ENCODE measurements around the gene TBPL2. TPM values are rescaled to one million over a fixed set of nuclear protein-coding genes. Genes with fewer than 3 reads are reported as not detected.
"Not testable (repeated sequence)": the region's sequence is repeated elsewhere in the genome, so short reads cannot be mapped to it uniquely, and the experiment has no call there.

TBPL2 gene
- total RNA-seq, 2 experiments from 2014 or later, result not detected

- peak; percentile 32 for DNase-seq
Measured at GRCh38 chr14:55386037-55386808, 54.2 kb downstream of the TBPL2 start.

GRCh38 chr14:55384536-55384935 lies 55.9 kb downstream of the TBPL2 start:
- POLR2A ChIA-PET, result no interaction called here
- peaks cover 37% of the 10 kb centered on the region for H3K36me3 Mint-ChIP-seq (ENCODE audit: low read depth)
- no peaks in the 10 kb centered on the region for H3K27me3 Mint-ChIP-seq
- CTCF ChIA-PET, result interaction anchor here (0.8 to 1.9 kb wide), 2 partner anchors 9 to 12 kb away, joined by 3 to 6 read pairs; no protein-coding TSS in a partner anchor
- H3K4me3 Mint-ChIP-seq, result no peak overlapping the region
- no peaks in the 10 kb centered on the region for H3K9me3 Mint-ChIP-seq
- H3K27ac Mint-ChIP-seq, result no peak overlapping the region
- DNase-seq, result no peak
- H3K4me1 Mint-ChIP-seq, result peaks cover 29% of the 10 kb centered on the region

More at GRCh38 chr14:55386037-55386808, 54.2 kb downstream of the TBPL2 start:
- Mint-ChIP-seq H3K27me3 (no peaks in the 10 kb centered on the region), H3K4me3 (peak overlapping the region; percentile 50), H3K27ac (peak overlapping the region; percentile 91), H3K9me3 (no peaks in the 10 kb centered on the region), H3K36me3 (ENCODE audit: low read depth) (peaks cover 37% of the 10 kb centered on the region), H3K4me1 (peaks cover 29% of the 10 kb centered on the region)
- CTCF ChIA-PET, result interaction anchor here (0.7 to 1.3 kb wide), 5 partner anchors 30 to 248 kb away, joined by 3 read pairs; partner anchors contain the start of gene FBXO34
- POLR2A ChIA-PET, result no interaction called here

- DNase-seq, result no peak
- H3K27me3 Mint-ChIP-seq, result no peaks in the 10 kb centered on the region
- H3K4me1 Mint-ChIP-seq, result peaks cover 29% of the 10 kb centered on the region
- CTCF ChIA-PET, result interaction anchor here (0.6 to 1.9 kb wide), 5 partner anchors 9 to 251 kb away, joined by 3 to 6 read pairs (median 3); no protein-coding TSS in a partner anchor
- H3K9me3 Mint-ChIP-seq, result no peaks in the 10 kb centered on the region
- no peak overlapping the region for H3K4me3 Mint-ChIP-seq
- no peak overlapping the region for H3K27ac Mint-ChIP-seq
- POLR2A ChIA-PET, result no interaction called here
- H3K36me3 Mint-ChIP-seq (ENCODE audit: low read depth), result peaks cover 33% of the 10 kb centered on the region
Measured at GRCh38 chr14:55383541-55384140, 56.8 kb downstream of the TBPL2 start.

- Mint-ChIP-seq H3K36me3 (ENCODE audit: low read depth) (peaks cover 31% of the 10 kb centered on the region), H3K4me1 (peaks cover 26% of the 10 kb centered on the region)
- DNase-seq, H3K4me3 Mint-ChIP-seq, H3K27ac Mint-ChIP-seq, H3K9me3 Mint-ChIP-seq, H3K27me3 Mint-ChIP-seq, POLR2A ChIA-PET: not testable (repeated sequence)
- CTCF ChIA-PET, result interaction anchor here (0.6 to 1.9 kb wide), 4 partner anchors 9 to 252 kb away, joined by 3 to 6 read pairs (median 3); no protein-coding TSS in a partner anchor
Measured at GRCh38 chr14:55383056-55383466, 57.4 kb downstream of the TBPL2 start.

GRCh38 chr14:55382483-55382882 lies 57.9 kb downstream of the TBPL2 start:
- Mint-ChIP-seq H3K9me3 (no peaks in the 10 kb centered on the region), H3K4me1 (peaks cover 25% of the 10 kb centered on the region), H3K27me3 (no peaks in the 10 kb centered on the region), H3K4me3 (no peak overlapping the region), H3K36me3 (ENCODE audit: low read depth) (peaks cover 32% of the 10 kb centered on the region), H3K27ac (no peak overlapping the region)
- no peak for DNase-seq
- POLR2A ChIA-PET, result no interaction called here
- CTCF ChIA-PET, result interaction anchor here (1.1 to 1.4 kb wide), 3 partner anchors 10 to 28 kb away, joined by 3 to 5 read pairs (median 3); no protein-coding TSS in a partner anchor

- Mint-ChIP-seq H3K27me3 (no peaks in the 10 kb centered on the region), H3K4me3 (no peak overlapping the region), H3K27ac (no peak overlapping the region), H3K9me3 (no peaks in the 10 kb centered on the region), H3K4me1 (peaks cover 17% of the 10 kb centered on the region), H3K36me3 (ENCODE audit: low read depth) (peaks cover 35% of the 10 kb centered on the region)
- POLR2A ChIA-PET, result no interaction called here
- CTCF ChIA-PET, result interaction anchor here (0.8 to 1.2 kb wide), 3 partner anchors 10 to 111 kb away, joined by 3 to 5 read pairs (median 3); no protein-coding TSS in a partner anchor
- DNase-seq, result no peak
Measured at GRCh38 chr14:55381561-55381960, 58.9 kb downstream of the TBPL2 start.

- H3K36me3 Mint-ChIP-seq (ENCODE audit: low read depth), result peaks cover 39% of the 10 kb centered on the region
- POLR2A ChIA-PET, result no interaction called here
- H3K9me3 Mint-ChIP-seq, result no peaks in the 10 kb centered on the region
- no peaks in the 10 kb centered on the region for H3K27me3 Mint-ChIP-seq
- peaks cover 12% of the 10 kb centered on the region for H3K4me1 Mint-ChIP-seq
- no peak overlapping the region for H3K27ac Mint-ChIP-seq
- CTCF ChIA-PET, result interaction anchor here (0.8 to 1.2 kb wide), 2 partner anchors 10 to 110 kb away, joined by 3 read pairs; no protein-coding TSS in a partner anchor
- DNase-seq, result no peak
- H3K4me3 Mint-ChIP-seq, result no peak overlapping the region
Measured at GRCh38 chr14:55381040-55381439, 59.4 kb downstream of the TBPL2 start.

- H3K36me3 Mint-ChIP-seq (ENCODE audit: low read depth), result peaks cover 47% of the 10 kb centered on the region
- ChIA-PET CTCF (interaction anchor here (0.6 to 1.2 kb wide), 2 partner anchors 14 to 106 kb away, joined by 3 to 5 read pairs; no protein-coding TSS in a partner anchor), POLR2A (no interaction called here)
- no peak overlapping the region for H3K27ac Mint-ChIP-seq
- H3K4me1 Mint-ChIP-seq, result peaks cover 24% of the 10 kb centered on the region
- no peaks in the 10 kb centered on the region for H3K27me3 Mint-ChIP-seq
- H3K9me3 Mint-ChIP-seq, result no peaks in the 10 kb centered on the region
- no peak overlapping the region for H3K4me3 Mint-ChIP-seq
- no peak for DNase-seq
Measured at GRCh38 chr14:55377236-55377635, 63.2 kb downstream of the TBPL2 start.

GRCh38 chr14:55374771-55375170 lies 65.6 kb downstream of the TBPL2 start:
- no peak for DNase-seq
- ChIA-PET CTCF (interaction anchor here (0.9 to 2.1 kb wide), 5 partner anchors 11 to 114 kb away, joined by 3 to 6 read pairs (median 4); no protein-coding TSS in a partner anchor), POLR2A (no interaction called here)
- Mint-ChIP-seq H3K27ac (peak overlapping the region; percentile 43), H3K36me3 (ENCODE audit: low read depth) (peaks cover 45% of the 10 kb centered on the region), H3K4me1 (peaks cover 29% of the 10 kb centered on the region), H3K4me3 (no peak overlapping the region), H3K9me3 (no peaks in the 10 kb centered on the region), H3K27me3 (no peaks in the 10 kb centered on the region)

- Mint-ChIP-seq H3K27ac (peak overlapping the region; percentile 83), H3K4me3 (no peak overlapping the region), H3K36me3 (ENCODE audit: low read depth) (peaks cover 51% of the 10 kb centered on the region), H3K9me3 (no peaks in the 10 kb centered on the region), H3K27me3 (no peaks in the 10 kb centered on the region), H3K4me1 (peaks cover 29% of the 10 kb centered on the region)
- ChIA-PET CTCF (interaction anchor here (0.9 to 2.1 kb wide), 4 partner anchors 10 to 113 kb away, joined by 3 to 6 read pairs (median 4); no protein-coding TSS in a partner anchor), POLR2A (interaction anchor here (0.5 kb wide), 1 partner anchor 36 kb away, joined by 5 read pairs; no protein-coding TSS in a partner anchor)
- peak; percentile 29 for DNase-seq
Measured at GRCh38 chr14:55373784-55374705, 66.4 kb downstream of the TBPL2 start.

GRCh38 chr14:55372825-55373224 lies 67.6 kb downstream of the TBPL2 start:
- no peak overlapping the region for H3K4me3 Mint-ChIP-seq
- CTCF ChIA-PET, result interaction anchor here (0.8 to 2.1 kb wide), 5 partner anchors 9 to 23 kb away, joined by 3 to 6 read pairs (median 6); no protein-coding TSS in a partner anchor
- no peaks in the 10 kb centered on the region for H3K9me3 Mint-ChIP-seq
- no peak overlapping the region for H3K27ac Mint-ChIP-seq
- peaks cover 49% of the 10 kb centered on the region for H3K36me3 Mint-ChIP-seq (ENCODE audit: low read depth)
- POLR2A ChIA-PET, result no interaction called here
- no peaks in the 10 kb centered on the region for H3K27me3 Mint-ChIP-seq
- DNase-seq, result no peak
- H3K4me1 Mint-ChIP-seq, result peaks cover 29% of the 10 kb centered on the region

- no peak for DNase-seq
- Mint-ChIP-seq H3K4me3 (no peak overlapping the region), H3K27me3 (no peaks in the 10 kb centered on the region), H3K27ac (no peak overlapping the region), H3K4me1 (peaks cover 29% of the 10 kb centered on the region), H3K36me3 (ENCODE audit: low read depth) (peaks cover 49% of the 10 kb centered on the region), H3K9me3 (no peaks in the 10 kb centered on the region)
- ChIA-PET POLR2A (no interaction called here), CTCF (interaction anchor here (0.8 to 2.1 kb wide), 4 partner anchors 12 to 23 kb away, joined by 3 to 6 read pairs (median 5); no protein-coding TSS in a partner anchor)
Measured at GRCh38 chr14:55372423-55372822, 68.0 kb downstream of the TBPL2 start.
